GM21447 (cell line): ENCODE results near the gene HPS4.

ENCODE experiments used
- ATAC-seq: cut with Tn5 transposase; IDR thresholded peaks from one replicate; pipeline ENCODE4 v1.9.1; 2021; ENCODE audit not compliant: unreplicated experiment

HPS4 gene

GRCh38 chr22:26499188-26499703 is 15.7 kb upstream of the HPS4 start:
- ATAC-seq, result no peak

- no peak for ATAC-seq
These were observed 12.9 kb upstream of the HPS4 start for GRCh38 chr22:26496456-26496855.

- ATAC-seq, result no peak
These were observed 10.9 kb upstream of the HPS4 start for GRCh38 chr22:26494506-26494905.

GRCh38 chr22:26492220-26492619 is 8.6 kb upstream of the HPS4 start:
- ATAC-seq, result no peak

GRCh38 chr22:26489447-26490036 is 6.0 kb upstream of the HPS4 start:
- ATAC-seq, result no peak

- ATAC-seq, result no peak
These were observed 4.4 kb upstream of the HPS4 start for GRCh38 chr22:26487996-26488395.

GRCh38 chr22:26486394-26486793 is 2.8 kb upstream of the HPS4 start:
- no peak for ATAC-seq

- ATAC-seq, result no peak
These were observed 2.3 kb upstream of the HPS4 start for GRCh38 chr22:26485806-26486390.

GRCh38 chr22:26485013-26485412 is 1.4 kb upstream of the HPS4 start:
- no peak for ATAC-seq

GRCh38 chr22:26484360-26484706 is 750 bp upstream of the HPS4 start:
- ATAC-seq, result no peak

- ATAC-seq, result no peak
These were observed 542 bp downstream of the HPS4 start for GRCh38 chr22:26483043-26483438.

- no peak for ATAC-seq
These were observed 1.4 kb downstream of the HPS4 start for GRCh38 chr22:26482161-26482560.

- no peak for ATAC-seq
These were observed 1.9 kb downstream of the HPS4 start for GRCh38 chr22:26481694-26482093.

GRCh38 chr22:26481112-26481693 is 2.4 kb downstream of the HPS4 start:
- no peak for ATAC-seq

- no peak for ATAC-seq
These were observed 3.0 kb downstream of the HPS4 start for GRCh38 chr22:26480611-26480932.

- ATAC-seq, result no peak
These were observed 3.6 kb downstream of the HPS4 start for GRCh38 chr22:26479792-26480610.

GRCh38 chr22:26479043-26479791 is 4.4 kb downstream of the HPS4 start:
- ATAC-seq, result no peak

GRCh38 chr22:26477341-26477731 is 6.2 kb downstream of the HPS4 start:
- no peak for ATAC-seq

GRCh38 chr22:26476705-26477340 is 6.8 kb downstream of the HPS4 start:
- no peak for ATAC-seq

GRCh38 chr22:26474682-26475081 is 8.9 kb downstream of the HPS4 start:
- ATAC-seq, result no peak

GRCh38 chr22:26471522-26471921 is 12.1 kb downstream of the HPS4 start:
- ATAC-seq, result no peak
